GM20000 (cell line): ENCODE results near the gene ZNF438.

Experiments used
- DNase-seq: peaks from one replicate; pipeline ENCODE4 v3.0.0; 2012; ENCODE audit warnings: low spot score
- TF ChIP-seq, protein P1 (sequence below): IDR thresholded peaks from 2 replicates; pipeline ENCODE4 v1.5.1; 2012; ENCODE audit warnings: mild to moderate bottlenecking, control low read depth; ENCODE audit errors: extremely low read depth, missing control alignments

The ZNF438 gene

DNA sequence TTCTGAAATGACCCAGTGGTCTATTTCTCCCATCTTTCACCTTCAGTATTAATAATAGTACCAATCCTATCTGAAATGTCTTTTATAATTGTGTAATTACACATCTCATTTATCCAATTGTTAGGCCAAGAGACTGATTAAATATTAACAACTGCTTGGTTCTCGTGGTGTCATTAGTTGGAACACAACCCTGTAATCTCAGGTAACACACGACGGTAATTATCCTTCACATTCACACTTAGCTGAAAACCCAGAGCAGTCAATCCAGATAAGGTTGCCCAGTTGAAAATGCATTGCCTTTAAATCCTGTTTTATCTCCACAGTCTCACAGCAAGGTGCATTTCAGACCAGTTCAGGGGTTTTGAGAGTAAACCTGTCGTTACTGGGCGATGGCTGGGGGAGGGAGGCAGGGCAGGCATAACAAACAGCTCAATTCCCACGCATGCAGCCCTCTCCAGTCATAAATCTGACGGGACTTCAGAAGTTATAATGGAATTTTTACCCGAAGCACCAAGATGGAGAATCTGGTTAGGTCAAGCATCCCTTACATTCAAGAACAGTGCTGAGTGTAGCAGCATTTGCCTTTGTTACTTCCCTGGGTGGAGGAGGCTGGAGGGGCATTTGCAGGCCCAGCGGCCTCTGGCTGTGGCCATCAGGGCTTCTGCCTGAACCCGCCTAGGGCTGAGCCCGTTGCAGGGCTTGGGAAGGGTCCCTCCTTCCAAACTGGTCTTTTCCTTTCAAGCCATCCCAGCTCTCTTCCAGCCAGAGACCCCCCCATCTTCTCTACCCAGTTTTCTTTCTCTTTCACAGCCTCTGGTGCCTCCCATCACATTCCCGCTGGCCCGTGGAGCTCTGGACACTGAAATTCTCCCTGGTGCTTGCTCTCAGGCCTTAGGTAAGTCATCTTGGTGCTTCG, 201.1 kb downstream of the ZNF438 start:
- TF ChIP-seq, protein P1, sequence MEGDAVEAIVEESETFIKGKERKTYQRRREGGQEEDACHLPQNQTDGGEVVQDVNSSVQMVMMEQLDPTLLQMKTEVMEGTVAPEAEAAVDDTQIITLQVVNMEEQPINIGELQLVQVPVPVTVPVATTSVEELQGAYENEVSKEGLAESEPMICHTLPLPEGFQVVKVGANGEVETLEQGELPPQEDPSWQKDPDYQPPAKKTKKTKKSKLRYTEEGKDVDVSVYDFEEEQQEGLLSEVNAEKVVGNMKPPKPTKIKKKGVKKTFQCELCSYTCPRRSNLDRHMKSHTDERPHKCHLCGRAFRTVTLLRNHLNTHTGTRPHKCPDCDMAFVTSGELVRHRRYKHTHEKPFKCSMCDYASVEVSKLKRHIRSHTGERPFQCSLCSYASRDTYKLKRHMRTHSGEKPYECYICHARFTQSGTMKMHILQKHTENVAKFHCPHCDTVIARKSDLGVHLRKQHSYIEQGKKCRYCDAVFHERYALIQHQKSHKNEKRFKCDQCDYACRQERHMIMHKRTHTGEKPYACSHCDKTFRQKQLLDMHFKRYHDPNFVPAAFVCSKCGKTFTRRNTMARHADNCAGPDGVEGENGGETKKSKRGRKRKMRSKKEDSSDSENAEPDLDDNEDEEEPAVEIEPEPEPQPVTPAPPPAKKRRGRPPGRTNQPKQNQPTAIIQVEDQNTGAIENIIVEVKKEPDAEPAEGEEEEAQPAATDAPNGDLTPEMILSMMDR: no peak
- no peak for DNase-seq

DNA sequence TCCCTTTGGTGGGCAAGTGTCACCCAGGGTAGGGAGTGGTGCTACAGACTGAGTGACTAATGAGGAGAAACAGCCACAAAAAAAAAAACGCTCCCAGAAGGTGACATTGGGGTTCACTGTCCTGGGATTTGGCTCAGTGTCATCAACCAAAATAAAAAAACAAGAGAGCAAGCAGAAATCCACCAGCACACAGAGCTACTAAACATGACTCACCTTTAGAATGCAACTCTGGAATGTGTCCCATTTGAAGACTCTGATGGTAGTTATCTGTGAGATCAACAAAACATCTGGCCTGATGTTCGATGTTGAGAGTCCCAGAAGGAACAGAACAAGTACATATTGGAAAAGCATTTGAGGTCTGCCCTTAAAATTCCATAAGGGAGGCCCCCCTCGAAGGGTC, 201.8 kb downstream of the ZNF438 start:
- TF ChIP-seq, protein P1: no peak
- DNase-seq: no peak

DNA sequence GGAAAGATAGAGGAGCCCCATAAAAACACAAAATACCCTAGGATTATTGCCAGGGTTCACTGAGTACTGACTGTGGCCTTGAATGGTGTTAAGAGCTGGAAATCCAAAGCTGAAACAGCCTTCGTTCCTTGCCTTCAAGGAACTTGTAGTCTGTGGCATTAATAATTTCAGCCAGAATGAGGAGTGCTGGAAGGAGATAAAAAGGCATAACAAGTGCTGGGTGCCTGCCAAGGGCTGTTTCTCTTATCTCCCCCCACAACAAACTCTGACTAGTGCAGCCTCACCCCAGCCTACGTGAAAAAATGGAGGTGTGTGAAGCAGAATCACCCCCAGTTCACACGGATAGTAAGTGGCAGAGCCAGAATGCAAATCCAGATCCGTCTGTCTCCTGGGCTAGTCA, 203.0 kb downstream of the ZNF438 start:
- no peak for DNase-seq
- TF ChIP-seq, protein P1: no peak

DNA sequence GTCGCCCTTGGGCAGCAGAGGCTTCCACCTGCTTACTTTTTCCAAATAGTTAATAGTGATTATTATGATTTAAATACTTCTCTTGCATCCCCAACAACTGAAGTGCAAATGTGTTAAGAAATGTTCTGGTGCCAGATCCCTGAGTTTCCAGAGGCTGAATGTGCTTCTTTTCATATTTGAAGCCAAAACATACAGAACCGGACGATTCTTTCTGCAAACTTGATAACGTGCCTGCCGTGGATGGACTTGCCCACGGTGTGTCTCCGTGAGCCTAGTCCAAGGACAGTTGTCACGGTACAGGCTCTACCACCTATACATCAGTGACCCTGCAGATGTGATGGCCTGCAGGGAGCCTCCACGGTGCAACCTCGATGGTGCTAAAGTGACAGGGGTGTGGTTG, 203.5 kb downstream of the ZNF438 start:
- TF ChIP-seq, protein P1: no peak
- DNase-seq: no peak

DNA sequence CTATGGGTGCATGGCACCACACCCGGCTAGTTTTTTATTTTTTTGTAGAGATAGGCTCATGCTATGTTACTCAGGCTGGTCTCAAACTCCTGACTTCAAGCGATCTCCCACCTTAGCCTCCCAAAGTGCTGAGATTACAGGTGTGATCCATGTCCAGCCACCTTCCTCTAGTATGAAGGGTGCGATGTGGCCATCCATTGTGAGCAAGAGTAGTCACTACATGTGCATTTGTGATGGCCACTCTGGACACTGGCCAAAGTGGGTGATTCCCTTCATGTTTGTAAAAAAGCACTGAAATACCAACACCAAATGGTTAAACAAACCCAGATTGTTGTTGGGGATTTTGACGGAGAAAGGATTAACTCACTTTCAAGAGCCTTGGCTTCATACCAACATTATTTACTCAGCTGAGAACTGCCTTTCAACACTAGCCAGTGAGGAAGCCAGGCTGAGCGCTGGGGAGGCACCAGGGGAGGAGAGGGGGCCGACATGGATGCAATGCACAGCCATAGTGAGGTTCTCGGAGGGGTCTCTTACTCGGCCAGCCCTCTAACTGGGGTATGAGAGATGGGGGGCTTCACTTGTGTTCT, 204.0 kb downstream of the ZNF438 start:
- DNase-seq: no peak
- TF ChIP-seq, protein P1: no peak

DNA sequence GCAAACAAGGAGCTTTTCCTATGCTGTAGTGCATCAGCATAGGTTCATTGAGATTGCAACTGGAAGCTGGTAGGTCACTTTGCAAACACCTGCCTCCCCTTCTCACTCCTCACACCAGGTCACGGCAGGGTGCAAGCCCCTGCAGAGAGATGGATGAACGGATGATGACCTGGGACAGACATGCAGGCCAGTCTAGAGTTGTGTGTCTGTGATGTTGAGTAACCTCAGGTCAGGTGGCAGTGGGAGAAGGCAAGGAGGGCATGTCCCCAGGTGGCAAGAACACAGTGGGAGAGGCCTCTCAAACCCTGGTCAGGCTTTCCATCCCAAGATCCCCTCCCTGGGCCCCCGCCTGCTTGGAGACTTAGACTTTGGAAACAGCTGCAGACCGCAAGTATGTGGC, 205.0 kb downstream of the ZNF438 start:
- TF ChIP-seq, protein P1: no peak
- DNase-seq: no peak

DNA sequence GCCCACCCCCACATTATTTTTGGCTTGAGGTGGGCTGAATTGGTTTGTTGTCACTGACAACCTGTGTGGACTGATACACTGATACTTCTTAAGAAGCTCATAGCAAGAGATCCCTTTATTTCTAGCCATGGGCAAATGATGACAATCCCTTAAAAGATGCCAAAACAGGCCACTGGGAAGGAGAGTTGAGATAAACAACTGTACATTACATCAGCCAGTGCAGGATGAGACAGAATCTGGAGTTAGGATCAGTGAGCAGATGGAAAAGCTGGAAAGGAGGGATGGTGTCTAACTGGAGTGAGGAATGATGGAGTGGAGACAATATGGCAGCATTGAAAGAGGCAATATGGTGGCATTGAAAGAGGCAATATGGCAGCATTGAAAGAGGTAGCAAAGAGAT, 206.2 kb downstream of the ZNF438 start:
- TF ChIP-seq, protein P1: no peak

More for the DNA sequence above, 206.2 kb downstream of the ZNF438 start:
- no peak for DNase-seq
